B cell (primary cell): ENCODE measurements around the gene DNM1. TPM values are rescaled to one million over a fixed set of nuclear protein-coding genes. Genes with fewer than 3 reads are reported as not detected.

Experiments used
- ATAC-seq: fragments of 200-7000 bp; cut with Tn5 transposase; one replicate; pipeline ENCODE4 v1.10.0; 2021; ENCODE audit warnings: low read depth, mild to moderate bottlenecking, moderate number of reproducible peaks, moderate library complexity
- CTCF ChIA-PET: fragments of 350-600 bp; sonication (Branson Sonifier 250); formaldehyde crosslinking; loops from one replicate; lab custom pipeline; 2021; ENCODE audit warnings: antibody characterized with exemption, inconsistent platforms; lab: Charles Lee
- POLR2A ChIA-PET: fragments of 350-600 bp; sonication (Branson Sonifier 250); formaldehyde crosslinking; loops from one replicate; lab custom pipeline; 2021; ENCODE audit warnings: antibody characterized with exemption; lab: Charles Lee
- DNase-seq: peaks from one replicate; pipeline ENCODE4 v3.0.0; 2013
- H2AFZ ChIP-seq: 2 replicates; pipeline ENCODE4 v1.6.1; 2012; ENCODE audit warnings: mild to moderate bottlenecking, low read depth, low read length; ENCODE audit not compliant: insufficient read depth, poor library complexity, severe bottlenecking
- H3K27ac ChIP-seq, 2 donors: 1 replicate in 1 of 2; 2 replicates in 1 of 2; pipeline ENCODE4 v1.5.1; 2012 to 2013; ENCODE audit warnings: low read length in 2 of 2, mild to moderate bottlenecking in 2 of 2, moderate library complexity in 1 of 2
- H3K27me3 ChIP-seq, 4 experiments: fragments of 200-600 bp in 1 of 4; sonication (generic) in 1 of 4; replicated peaks in 1 of 4; 1 replicate in 2 of 4; 2 replicates in 2 of 4; pipeline versions ENCODE4 v1.6.1 to v1.7.0; 2013 to 2016; ENCODE audit warnings: low read length in 3 of 4, mild to moderate bottlenecking in 2 of 4, mixed read lengths in 1 of 4, moderate library complexity in 1 of 4; ENCODE audit not compliant: insufficient read depth in 4 of 4, control insufficient read depth in 3 of 4; ENCODE audit errors: control extremely low read depth in 1 of 4
- H3K36me3 ChIP-seq, 2 experiments: replicated peaks in 1 of 2; 1 replicate in 1 of 2; 2 replicates in 1 of 2; pipeline versions ENCODE4 v1.6.1 to v1.7.1; 2013; ENCODE audit warnings: low read length in 1 of 2; ENCODE audit not compliant: insufficient read depth in 2 of 2, control insufficient read depth in 1 of 2; ENCODE audit errors: control extremely low read depth in 1 of 2, extremely low read depth in 1 of 2
- H3K4me1 ChIP-seq, 2 donors: fragments of 200-600 bp in 1 of 2; sonication (generic) in 1 of 2; 1 replicate in 1 of 2; 2 replicates in 1 of 2; pipeline versions ENCODE4 v1.5.1 to v1.6.1; 2013 to 2017; ENCODE audit warnings: low read length in 2 of 2; ENCODE audit not compliant: control insufficient read depth in 2 of 2, insufficient read depth in 2 of 2
- H3K4me2 ChIP-seq: replicated peaks from 2 replicates; pipeline ENCODE3; 2012; ENCODE audit warnings: mild to moderate bottlenecking, low read depth, low read length; ENCODE audit not compliant: poor library complexity, severe bottlenecking
- H3K4me3 ChIP-seq, 5 experiments: fragments of 200-600 bp in 1 of 5; sonication (generic) in 1 of 5; 1 replicate in 3 of 5; 2 replicates in 2 of 5; pipeline versions ENCODE4 v1.5.1 to v1.7.0; 2011 to 2016; ENCODE audit warnings: low read length in 4 of 5, mild to moderate bottlenecking in 4 of 5, low read depth in 2 of 5, control low read depth in 1 of 5, moderate library complexity in 1 of 5; ENCODE audit not compliant: insufficient read depth in 1 of 5; ENCODE audit errors: control extremely low read depth in 1 of 5, extremely low read depth in 1 of 5
- H3K79me2 ChIP-seq: fragments of 200-600 bp; sonication (generic); one replicate; pipeline ENCODE4 v1.6.0; 2016; ENCODE audit warnings: low read length; ENCODE audit not compliant: control insufficient read depth, insufficient read depth
- H3K9ac ChIP-seq: fragments of 200-600 bp; sonication (generic); 2 replicates; pipeline ENCODE4 v1.6.1; 2017; ENCODE audit warnings: mild to moderate bottlenecking, low read length, moderate library complexity
- H3K9me3 ChIP-seq, 3 donors: one replicate each; pipeline versions ENCODE4 v1.6.1 to v1.7.1; 2013; ENCODE audit warnings: low read length in 2 of 3; ENCODE audit not compliant: control insufficient read depth in 2 of 3, insufficient read depth in 1 of 3; ENCODE audit errors: control extremely low read depth in 1 of 3
- H4K20me1 ChIP-seq: 2 replicates; pipeline ENCODE4 v1.6.0; 2012; ENCODE audit warnings: mild to moderate bottlenecking, low read length; ENCODE audit not compliant: insufficient read depth, control insufficient read depth, poor library complexity, severe bottlenecking
- H3K27ac Mint-ChIP-seq: one replicate; pipeline ENCODE4 v1.8.0; 2021; ENCODE audit warnings: mixed read lengths
- H3K27me3 Mint-ChIP-seq: one replicate; pipeline ENCODE4 v1.8.0; 2021; ENCODE audit warnings: mixed read lengths
- H3K4me1 Mint-ChIP-seq: one replicate; pipeline ENCODE4 v1.8.0; 2021; ENCODE audit warnings: mixed read lengths
- H3K4me3 Mint-ChIP-seq: one replicate; pipeline ENCODE4 v1.8.0; 2021; ENCODE audit warnings: mixed read lengths
- H3K9me3 Mint-ChIP-seq: one replicate; pipeline ENCODE4 v1.8.0; 2022; ENCODE audit warnings: mixed read lengths; ENCODE audit not compliant: insufficient read depth
- CTCF ChIP-seq: fragments of 200-600 bp; IDR thresholded peaks from one replicate; pipeline ENCODE4 v1.8.0; 2022; ENCODE audit warnings: antibody characterized with exemption, mild to moderate bottlenecking
- EZH2 ChIP-seq: IDR thresholded peaks from 2 replicates; pipeline ENCODE4 v1.6.1; 2012; ENCODE audit warnings: borderline replicate concordance, low read depth, mild to moderate bottlenecking, moderate library complexity, low read length; ENCODE audit not compliant: insufficient read depth, poor library complexity, severe bottlenecking
- WGBS: methylation state at CpG from one replicate; pipeline ENCODE4 v1.1.5; 2013; ENCODE audit warnings: missing lambda C conversion rate; ENCODE audit not compliant: insufficient coverage; 5-methylcytosine and 5-hydroxymethylcytosine counted together
- intact Hi-C: fragments of 100-400 bp; cut with micrococcal nuclease; formaldehyde crosslinking; loops from one replicate; pipeline ENCODE4 v1.10.0; 2022
- polyA plus RNA-seq: library from polyadenylated mRNA; depleted of rRNA; stranded (reverse); fragments of >200 nt; gene quantifications from 2 replicates; pipeline ENCODE4 v1.2.3, GENCODE V29; 2012
- total RNA-seq, 2 donors: library from RNA; stranded (reverse); fragments of 120-200 nt in 1 of 2; gene quantifications; 1 replicate in 1 of 2; 2 replicates in 1 of 2; pipeline versions ENCODE4 v1.2.3 to v1.2.4, GENCODE V29; 2013 to 2022

The DNM1 gene
- total and polyA plus RNA-seq, 2 donors (not counting 1 experiment from before 2014, with no cell fraction given), result 0.63 to 1.3 TPM

DNA sequence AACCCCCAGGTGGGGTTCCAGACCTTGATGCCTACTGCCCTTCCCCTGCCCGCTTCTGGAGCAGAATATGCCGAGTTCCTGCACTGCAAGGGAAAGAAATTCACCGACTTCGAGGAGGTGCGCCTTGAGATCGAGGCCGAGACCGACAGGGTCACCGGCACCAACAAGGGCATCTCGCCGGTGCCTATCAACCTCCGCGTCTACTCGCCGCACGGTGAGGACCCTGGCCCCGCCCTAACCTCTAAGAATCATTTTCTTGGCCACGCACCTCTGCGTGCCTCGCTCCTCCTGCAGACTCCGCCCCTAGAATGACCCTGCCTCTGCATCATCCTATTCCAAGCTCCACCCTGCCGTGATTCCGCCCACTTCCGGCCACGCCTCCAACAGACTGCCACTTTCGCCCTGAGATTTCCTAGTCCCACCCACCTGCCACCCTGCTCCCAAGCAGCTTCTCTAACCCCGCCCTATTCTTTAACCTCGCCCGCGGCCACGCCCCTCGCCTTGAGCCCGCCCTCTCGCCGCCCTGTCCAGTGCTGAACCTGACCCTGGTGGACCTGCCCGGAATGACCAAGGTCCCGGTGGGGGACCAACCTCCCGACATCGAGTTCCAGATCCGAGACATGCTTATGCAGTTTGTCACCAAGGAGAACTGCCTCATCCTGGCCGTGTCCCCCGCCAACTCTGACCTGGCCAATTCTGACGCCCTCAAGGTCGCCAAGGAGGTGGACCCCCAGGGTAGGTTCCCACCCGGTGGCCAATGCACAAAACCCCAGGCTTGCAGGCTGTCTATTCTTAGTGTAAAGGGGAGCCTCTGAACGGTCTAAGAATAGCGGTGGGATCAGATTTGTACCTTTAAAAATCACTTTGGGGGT is 15.6 kb downstream of the DNM1 start:
- intact Hi-C loops, result loop anchor here (1.0 kb wide), 2 partner anchors 15 to 32 kb away; partner anchors contain the start of gene DNM1
- no peaks in the 10 kb centered on the region for H3K36me3 ChIP-seq
- H3K79me2 ChIP-seq, result no peaks in the 10 kb centered on the region
- H3K27me3 ChIP-seq, result peaks cover 0 to 5% (median 0%) of the 10 kb centered on the region in 4 experiments
- WGBS, result 23% methylated on average over 47 of the region's 47 CpGs
- H3K9me3 ChIP-seq, result peaks cover 0 to 8% (median 0%) of the 10 kb centered on the region in 3 donors
- peak overlapping the region; percentile 65 for H3K9ac ChIP-seq
- ATAC-seq (peak; percentile 95), DNase-seq (peak; percentile 94)
- Mint-ChIP-seq H3K27ac (peak overlapping the region; percentile 12), H3K4me3 (peak overlapping the region; percentile 85), H3K27me3 (peaks cover 4% of the 10 kb centered on the region), H3K9me3 (no peaks in the 10 kb centered on the region), H3K4me1 (peaks cover 11% of the 10 kb centered on the region)
- no peak overlapping the region for H3K27ac ChIP-seq
- peak overlapping the region; percentile 72 for H2AFZ ChIP-seq
- CTCF ChIA-PET, result interaction anchor here (0.5 to 1.0 kb wide), 3 partner anchors 15 to 199 kb away, joined by 3 to 4 read pairs (median 3); no protein-coding TSS in a partner anchor
- peaks cover 9 to 16% of the 10 kb centered on the region in 2 donors for H3K4me1 ChIP-seq
- peak overlapping the region; percentile 90 for H3K4me2 ChIP-seq
- peak overlapping the region; percentile 9 to 67 (median 54) for H3K4me3 ChIP-seq
- no peaks in the 10 kb centered on the region for H4K20me1 ChIP-seq
- no peak for TF ChIP-seq EZH2
- TF ChIP-seq CTCF, result no peak
- POLR2A ChIA-PET, result interaction anchor here (0.6 kb wide), 1 partner anchor 15 kb away, joined by 3 read pairs; no protein-coding TSS in a partner anchor

DNA sequence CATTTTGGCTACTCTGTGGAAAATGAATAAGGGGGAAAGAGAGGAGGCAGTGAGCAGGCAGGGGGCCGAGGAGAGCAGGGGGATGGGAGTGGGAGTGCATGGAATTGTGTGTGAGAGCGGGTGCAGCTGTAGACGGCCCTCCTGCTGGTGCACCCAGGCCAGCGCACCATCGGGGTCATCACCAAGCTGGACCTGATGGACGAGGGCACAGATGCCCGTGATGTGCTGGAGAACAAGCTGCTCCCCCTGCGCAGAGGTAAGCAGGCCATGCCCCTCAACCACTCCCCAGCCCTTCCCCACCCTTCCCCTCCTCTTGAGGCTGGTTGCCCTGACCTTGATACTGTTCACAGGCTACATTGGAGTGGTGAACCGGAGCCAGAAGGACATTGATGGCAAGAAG is 16.7 kb downstream of the DNM1 start:
- Histone ChIP-seq H3K4me3 (no peak overlapping the region), H3K9ac (no peak overlapping the region), H2AFZ (no peak overlapping the region), H3K4me2 (no peak overlapping the region), H3K79me2 (no peaks in the 10 kb centered on the region), H4K20me1 (no peaks in the 10 kb centered on the region), H3K4me1 (peaks cover 9 to 16% of the 10 kb centered on the region in 2 donors), H3K27me3 (no peaks in the 10 kb centered on the region), H3K9me3 (peaks cover 0 to 8% (median 0%) of the 10 kb centered on the region in 3 donors), H3K36me3 (no peaks in the 10 kb centered on the region), H3K27ac (no peak overlapping the region)
- ChIA-PET POLR2A (interaction anchor here (0.5 kb wide), 1 partner anchor 12 kb away, joined by 8 read pairs; no protein-coding TSS in a partner anchor), CTCF (no interaction called here)
- ATAC-seq (no peak), DNase-seq (no peak)
- no peak for TF ChIP-seq CTCF
- TF ChIP-seq EZH2, result no peak
- Mint-ChIP-seq H3K4me1 (peaks cover 11% of the 10 kb centered on the region), H3K9me3 (no peaks in the 10 kb centered on the region), H3K27ac (no peak overlapping the region), H3K27me3 (peaks cover 1% of the 10 kb centered on the region), H3K4me3 (no peak overlapping the region)
- WGBS, result 96% methylated on average over 7 of the region's 9 CpGs
- intact Hi-C loops, result no loop called here
